A549 (cell line): ENCODE measurements around the gene MARCHF9.

Experiments
- CTCF ChIP-seq: fragments of >200 bp; sonication (Bioruptor Twin); formaldehyde crosslinking; IDR thresholded peaks from 3 replicates; pipeline ENCODE4 v1.5.1; 2016
- KDM1A ChIP-seq: fragments of 200-600 bp; sonication (generic); IDR thresholded peaks from 2 replicates; pipeline ENCODE4 v1.6.1; 2016; ENCODE audit warnings: low read depth, mild to moderate bottlenecking
- POLR2A ChIP-seq: IDR thresholded peaks from 2 replicates; pipeline ENCODE4 v1.6.1; 2012; ENCODE audit warnings: mild to moderate bottlenecking, low read length
- ZFP36 ChIP-seq: fragments of 450-650 bp; IDR thresholded peaks from 2 replicates; pipeline ENCODE4 v1.6.1; 2014; ENCODE audit warnings: borderline replicate concordance; ENCODE audit not compliant: partially characterized antibody
- TF ChIP-seq, protein P1 (sequence below): IDR thresholded peaks from 2 replicates; pipeline ENCODE4 v1.6.1; 2012; ENCODE audit warnings: low read depth, borderline replicate concordance
- TF ChIP-seq, protein P2 (sequence below): fragments of 150-350 bp; IDR thresholded peaks from 2 replicates; pipeline ENCODE4 v1.6.1; 2014; ENCODE audit warnings: low read depth, mild to moderate bottlenecking, low read length

- TF ChIP-seq CTCF: no peak
- TF ChIP-seq, protein P1, sequence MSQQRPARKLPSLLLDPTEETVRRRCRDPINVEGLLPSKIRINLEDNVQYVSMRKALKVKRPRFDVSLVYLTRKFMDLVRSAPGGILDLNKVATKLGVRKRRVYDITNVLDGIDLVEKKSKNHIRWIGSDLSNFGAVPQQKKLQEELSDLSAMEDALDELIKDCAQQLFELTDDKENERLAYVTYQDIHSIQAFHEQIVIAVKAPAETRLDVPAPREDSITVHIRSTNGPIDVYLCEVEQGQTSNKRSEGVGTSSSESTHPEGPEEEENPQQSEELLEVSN: no peak
- TF ChIP-seq POLR2A: no peak
- TF ChIP-seq ZFP36: no peak
- TF ChIP-seq, protein P2, sequence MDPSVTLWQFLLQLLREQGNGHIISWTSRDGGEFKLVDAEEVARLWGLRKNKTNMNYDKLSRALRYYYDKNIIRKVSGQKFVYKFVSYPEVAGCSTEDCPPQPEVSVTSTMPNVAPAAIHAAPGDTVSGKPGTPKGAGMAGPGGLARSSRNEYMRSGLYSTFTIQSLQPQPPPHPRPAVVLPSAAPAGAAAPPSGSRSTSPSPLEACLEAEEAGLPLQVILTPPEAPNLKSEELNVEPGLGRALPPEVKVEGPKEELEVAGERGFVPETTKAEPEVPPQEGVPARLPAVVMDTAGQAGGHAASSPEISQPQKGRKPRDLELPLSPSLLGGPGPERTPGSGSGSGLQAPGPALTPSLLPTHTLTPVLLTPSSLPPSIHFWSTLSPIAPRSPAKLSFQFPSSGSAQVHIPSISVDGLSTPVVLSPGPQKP: no peak
- TF ChIP-seq KDM1A: no peak
Measured at GRCh38 chr12:57722716-57723629, 31.9 kb upstream of the MARCHF9 start.
